GM12892 (cell line): ENCODE results near the gene HLA-DPB1.

ENCODE experiments used
- POLR2A ChIP-seq: IDR thresholded peaks from 2 replicates; pipeline ENCODE4 v1.6.1; 2011; ENCODE audit warnings: low read depth, low read length, control low read depth
- POLR2AphosphoS5 ChIP-seq: IDR thresholded peaks from 2 replicates; pipeline ENCODE4 v1.6.1; 2011; ENCODE audit warnings: low read depth, low read length, control low read depth
- TAF1 ChIP-seq: IDR thresholded peaks from 2 replicates; pipeline ENCODE4 v1.6.1; 2011; ENCODE audit warnings: low read depth, mild to moderate bottlenecking, control low read depth, low read length, borderline replicate concordance

- TF ChIP-seq POLR2A = no peak
- no peak for TF ChIP-seq POLR2AphosphoS5
- TF ChIP-seq TAF1 = no peak
Measured at GRCh38 chr6:33105386-33105785, 29.6 kb downstream of the HLA-DPB1 start.
